Measurements from ENCODE around the gene DTD1. TPM values are rescaled to one million over a fixed set of nuclear protein-coding genes. Genes with fewer than 3 reads are reported as not detected.
A peak's percentile ranks its signal among the peaks of the same experiment; 100 is the strongest.

Gene DTD1
- 10 to 100 TPM; 31.0 to 49.8 (median 39.7) TPM for total RNA-seq

DNA sequence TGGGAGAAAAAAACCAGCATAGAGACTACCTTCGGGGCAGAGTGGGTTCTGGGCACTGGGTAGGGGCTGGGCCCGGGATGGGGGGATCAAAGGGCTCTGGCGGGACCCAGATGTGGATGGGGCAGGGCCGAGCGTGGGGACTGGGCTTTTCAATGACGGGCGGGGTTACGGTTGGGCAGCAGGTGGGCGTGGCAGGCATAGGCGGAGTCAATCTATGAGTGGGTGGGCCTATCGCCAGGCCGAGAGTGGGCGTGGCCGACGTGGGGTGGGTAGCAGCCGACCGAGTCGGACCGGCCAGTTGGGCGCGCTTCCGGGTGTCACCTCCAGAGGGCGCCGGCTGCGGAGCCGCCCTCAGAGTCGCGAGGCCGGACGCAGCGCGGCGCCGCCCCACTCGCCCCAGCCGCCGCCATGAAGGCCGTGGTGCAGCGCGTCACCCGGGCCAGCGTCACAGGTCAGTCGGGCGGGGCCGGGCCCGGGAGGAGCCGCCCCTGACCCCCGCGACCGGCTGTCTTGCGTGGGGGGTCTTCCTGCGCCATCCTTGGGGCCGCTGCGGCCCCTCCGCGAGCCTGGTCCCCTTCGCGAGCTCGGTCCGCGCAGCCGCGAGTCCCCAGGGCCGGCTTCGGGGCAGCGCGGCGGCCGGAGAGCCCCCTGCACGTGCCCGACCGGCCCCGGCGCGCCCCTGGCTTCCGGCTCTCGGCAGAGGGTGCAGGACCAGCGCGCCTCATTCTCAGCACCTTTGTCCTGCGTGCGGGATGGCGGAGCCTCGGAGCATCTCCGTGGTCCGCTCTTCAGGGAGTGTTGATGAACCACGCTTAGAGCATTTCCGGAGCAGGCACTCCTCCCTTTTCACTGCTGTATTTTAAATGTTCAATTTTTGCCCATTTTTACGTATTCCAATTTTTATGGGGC lies at the start of gene DTD1:
TSS of gene DTD1 (plus strand) at position 390 of the 909 bp plus-strand sequence. CDS start at position 409, 19 bp downstream.
- Histone ChIP-seq H3K27ac (peak within 1 kb of the TSS; percentile 63 to 93 (median 84)), H3K4me3 (peak within 1 kb of the TSS; percentile 73 to 100 (median 84)), H3K36me3 (no peaks in the 10 kb centered on the region), H3K4me1 (peaks cover 0 to 20% (median 9%) of the 10 kb centered on the region in 4 donors), H3K27me3 (no peaks in the 10 kb centered on the region), H3K9me3 (no peaks in the 10 kb centered on the region)
- TF ChIP-seq, protein P1, sequence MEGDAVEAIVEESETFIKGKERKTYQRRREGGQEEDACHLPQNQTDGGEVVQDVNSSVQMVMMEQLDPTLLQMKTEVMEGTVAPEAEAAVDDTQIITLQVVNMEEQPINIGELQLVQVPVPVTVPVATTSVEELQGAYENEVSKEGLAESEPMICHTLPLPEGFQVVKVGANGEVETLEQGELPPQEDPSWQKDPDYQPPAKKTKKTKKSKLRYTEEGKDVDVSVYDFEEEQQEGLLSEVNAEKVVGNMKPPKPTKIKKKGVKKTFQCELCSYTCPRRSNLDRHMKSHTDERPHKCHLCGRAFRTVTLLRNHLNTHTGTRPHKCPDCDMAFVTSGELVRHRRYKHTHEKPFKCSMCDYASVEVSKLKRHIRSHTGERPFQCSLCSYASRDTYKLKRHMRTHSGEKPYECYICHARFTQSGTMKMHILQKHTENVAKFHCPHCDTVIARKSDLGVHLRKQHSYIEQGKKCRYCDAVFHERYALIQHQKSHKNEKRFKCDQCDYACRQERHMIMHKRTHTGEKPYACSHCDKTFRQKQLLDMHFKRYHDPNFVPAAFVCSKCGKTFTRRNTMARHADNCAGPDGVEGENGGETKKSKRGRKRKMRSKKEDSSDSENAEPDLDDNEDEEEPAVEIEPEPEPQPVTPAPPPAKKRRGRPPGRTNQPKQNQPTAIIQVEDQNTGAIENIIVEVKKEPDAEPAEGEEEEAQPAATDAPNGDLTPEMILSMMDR (IDR thresholded peaks at IDR 0.05): peak; percentile 60 to 88 (median 86)
- no peak for TF ChIP-seq EP300 (IDR thresholded peaks at IDR 0.05)
- peak; percentile 30 to 48 for TF ChIP-seq POLR2A (IDR thresholded peaks at IDR 0.05)
- WGBS, 2 donors: 0 to 1% methylated on average over 36 to 70 of the region's 88 CpGs
- DNase-seq (ENCODE audit: low spot score in 2 of 2): peak; percentile 87 to 96

GRCh38 chr20:18541741-18542140 lies 46.1 kb upstream of the DTD1 start:
- Histone ChIP-seq H3K27me3 (no peaks in the 10 kb centered on the region), H3K27ac (no peak overlapping the region), H3K4me3 (no peak overlapping the region), H3K36me3 (peaks cover 0 to 97% (median 0%) of the 10 kb centered on the region in 3 donors), H3K9me3 (no peaks in the 10 kb centered on the region), H3K4me1 (no peaks in the 10 kb centered on the region)
- WGBS, 2 donors: 81 to 87% methylated on average over 5 of the region's 5 CpGs
- no peak for TF ChIP-seq POLR2A (IDR thresholded peaks at IDR 0.05)
- no peak for DNase-seq (ENCODE audit: low spot score in 2 of 2)

- TF ChIP-seq POLR2A (IDR thresholded peaks at IDR 0.05): no peak
- TF ChIP-seq, protein P1 (IDR thresholded peaks at IDR 0.05): no peak
- TF ChIP-seq EP300 (IDR thresholded peaks at IDR 0.05): no peak
- Histone ChIP-seq H3K36me3 (peaks cover 0 to 95% (median 0%) of the 10 kb centered on the region in 3 donors), H3K4me3 (no peak overlapping the region), H3K4me1 (no peaks in the 10 kb centered on the region), H3K9me3 (no peaks in the 10 kb centered on the region), H3K27me3 (no peaks in the 10 kb centered on the region), H3K27ac (no peak overlapping the region)
- no peak for DNase-seq (ENCODE audit: low spot score in 2 of 2)
- WGBS, 2 donors: 91 to 92% methylated on average over 4 of the region's 4 CpGs
Observed at GRCh38 chr20:18543216-18543615, 44.6 kb upstream of the DTD1 start.

- Histone ChIP-seq H3K4me1 (no peaks in the 10 kb centered on the region), H3K4me3 (no peak overlapping the region), H3K9me3 (no peaks in the 10 kb centered on the region), H3K27ac (no peak overlapping the region), H3K27me3 (no peaks in the 10 kb centered on the region), H3K36me3 (peaks cover 0 to 96% (median 0%) of the 10 kb centered on the region in 3 donors)
- WGBS, 2 donors: 84 to 89% methylated on average over 7 of the region's 7 CpGs
- TF ChIP-seq, protein P1 (IDR thresholded peaks at IDR 0.05): no peak
- TF ChIP-seq EP300 (IDR thresholded peaks at IDR 0.05) (no peak), POLR2A (IDR thresholded peaks at IDR 0.05) (no peak)
- no peak for DNase-seq (ENCODE audit: low spot score in 2 of 2)
Observed at GRCh38 chr20:18543932-18544331, 43.9 kb upstream of the DTD1 start.

GRCh38 chr20:18545566-18545965 lies 42.3 kb upstream of the DTD1 start:
- TF ChIP-seq POLR2A (IDR thresholded peaks at IDR 0.05) (no peak), EP300 (IDR thresholded peaks at IDR 0.05) (no peak)
- TF ChIP-seq, protein P1 (IDR thresholded peaks at IDR 0.05): no peak
- no peaks in the 10 kb centered on the region for H3K9me3 ChIP-seq
- no peaks in the 10 kb centered on the region for H3K27me3 ChIP-seq
- no peaks in the 10 kb centered on the region for H3K4me1 ChIP-seq
- WGBS, 2 donors: 93 to 96% methylated on average over 1 of the region's 1 CpG
- no peak overlapping the region for H3K4me3 ChIP-seq
- no peak overlapping the region for H3K27ac ChIP-seq
- peaks cover 0 to 97% (median 0%) of the 10 kb centered on the region in 3 donors for H3K36me3 ChIP-seq
- DNase-seq (ENCODE audit: low spot score in 2 of 2): no peak
